Sigmoid colon (tissue), 4 donors: ENCODE results near the gene POLR1A.

Source experiments
- CTCF ChIP-seq, 4 experiments: fragments of 450-650 bp in 3 of 4; fragments of 200-600 bp in 1 of 4; IDR thresholded peaks; one replicate each; pipeline ENCODE4 v1.5.1; 2016 to 2019; ENCODE audit warnings: antibody characterized with exemption in 4 of 4, mild to moderate bottlenecking in 3 of 4, moderate library complexity in 2 of 4
- EP300 ChIP-seq, 4 donors: sonication (generic); formaldehyde crosslinking; IDR thresholded peaks; one replicate each; pipeline ENCODE4 v1.6.1; 2017; ENCODE audit warnings: antibody characterized with exemption in 4 of 4
- POLR2A ChIP-seq, 2 donors: fragments of 450-650 bp; IDR thresholded peaks; one replicate each; pipeline ENCODE4 v1.6.1; 2016; ENCODE audit warnings: antibody characterized with exemption in 2 of 2, mild to moderate bottlenecking in 2 of 2, moderate library complexity in 2 of 2

GRCh38 chr2:86000938-86001312, 104.8 kb downstream of the POLR1A start:
- no peak for TF ChIP-seq POLR2A (IDR thresholded peaks at IDR 0.05)
- TF ChIP-seq CTCF (IDR thresholded peaks at IDR 0.05) = no peak
- TF ChIP-seq EP300 (IDR thresholded peaks at IDR 0.05) = no peak
